NCI-H2081 (cell line): ENCODE results near the gene DLX1.
"Not testable (repeated sequence)": the region's sequence is repeated elsewhere in the genome, so short reads cannot be mapped to it uniquely, and the experiment has no call there.

Source experiments
- DNase-seq, 2 experiments: peaks; one replicate each; lab custom pipeline; 2025; lab: John Stamatoyannopoulos, UW

The DLX1 gene

DNA sequence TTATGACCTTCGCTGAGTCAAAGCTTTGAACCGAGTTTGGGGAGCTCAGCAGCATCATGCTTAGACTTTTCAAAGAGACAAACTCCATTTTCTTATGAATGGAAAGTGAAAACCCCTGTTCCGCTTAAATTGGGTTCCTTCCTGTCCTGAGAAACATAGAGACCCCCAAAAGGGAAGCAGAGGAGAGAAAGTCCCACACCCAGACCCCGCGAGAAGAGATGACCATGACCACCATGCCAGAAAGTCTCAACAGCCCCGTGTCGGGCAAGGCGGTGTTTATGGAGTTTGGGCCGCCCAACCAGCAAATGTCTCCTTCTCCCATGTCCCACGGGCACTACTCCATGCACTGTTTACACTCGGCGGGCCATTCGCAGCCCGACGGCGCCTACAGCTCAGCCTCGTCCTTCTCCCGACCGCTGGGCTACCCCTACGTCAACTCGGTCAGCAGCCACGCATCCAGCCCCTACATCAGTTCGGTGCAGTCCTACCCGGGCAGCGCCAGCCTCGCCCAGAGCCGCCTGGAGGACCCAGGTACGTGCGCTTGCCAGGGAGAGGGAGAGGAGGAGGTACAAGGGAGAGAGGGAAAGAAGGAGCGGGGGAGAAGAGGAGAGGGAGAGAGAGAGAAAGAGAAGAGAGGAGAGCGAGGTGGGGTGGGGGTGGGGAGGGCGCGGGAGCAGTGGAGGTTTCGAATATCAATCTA is at the start of gene DLX1:
TSS of gene DLX1 (plus strand) at position 48 of the 700 bp plus-strand sequence. CDS start at position 219, 171 bp downstream.
- DNase-seq = no peak

- no peak for DNase-seq
Observed at GRCh38 chr2:172038121-172038520, 47.2 kb upstream of the DLX1 start.

DNA sequence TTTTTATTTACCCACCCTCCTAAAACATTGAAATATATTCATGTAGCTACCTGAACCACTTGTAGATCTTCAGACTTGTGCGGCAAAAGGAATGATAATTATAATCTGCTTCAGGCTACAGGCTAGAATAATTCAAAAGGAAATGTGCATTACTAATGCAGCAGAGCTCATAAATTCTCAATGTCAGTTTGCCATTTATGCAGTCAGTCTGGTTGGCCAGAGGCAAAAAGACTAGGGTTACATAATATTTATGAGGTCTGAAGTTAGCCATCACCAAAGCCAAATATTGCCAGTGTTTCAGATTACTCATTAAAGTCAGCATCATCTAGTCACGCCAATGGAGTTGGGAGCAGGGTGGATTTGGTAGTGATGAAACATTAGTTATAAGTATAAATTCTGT is 46.7 kb upstream of the DLX1 start:
- peak; percentile 52 to 79 for DNase-seq

DNA sequence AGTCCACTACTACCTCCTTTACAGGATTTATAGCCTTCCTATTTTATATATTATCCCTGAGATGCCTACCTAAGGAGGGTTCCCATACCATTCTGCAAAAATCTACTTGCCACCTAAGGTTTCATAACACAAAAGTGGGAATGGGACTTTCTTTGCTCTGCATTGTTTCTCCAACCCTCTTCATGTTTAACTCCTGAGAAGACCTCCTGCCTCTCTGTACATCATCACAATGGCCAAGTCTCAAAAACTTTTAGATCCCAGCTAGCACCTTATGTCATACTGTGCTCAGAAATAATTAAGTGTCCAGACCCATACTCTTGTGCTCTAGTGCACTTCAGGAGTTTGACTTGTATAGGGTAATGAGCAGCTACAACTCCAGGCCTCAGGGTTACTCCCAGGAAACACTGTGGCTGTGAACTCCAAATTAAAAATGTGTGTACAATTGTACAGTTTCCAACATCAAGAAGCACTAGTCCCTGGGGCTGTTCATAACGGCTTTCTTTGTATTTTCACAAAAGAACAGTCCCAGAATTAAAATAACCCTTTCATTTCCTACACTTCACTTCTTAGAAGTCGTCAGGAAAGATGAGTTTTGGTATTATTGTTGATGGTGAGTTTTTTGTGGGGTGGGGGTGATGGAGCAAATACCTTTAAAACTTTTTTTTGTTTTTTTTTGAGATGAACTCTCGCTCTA is 46.1 kb upstream of the DLX1 start:
- DNase-seq = no peak

DNA sequence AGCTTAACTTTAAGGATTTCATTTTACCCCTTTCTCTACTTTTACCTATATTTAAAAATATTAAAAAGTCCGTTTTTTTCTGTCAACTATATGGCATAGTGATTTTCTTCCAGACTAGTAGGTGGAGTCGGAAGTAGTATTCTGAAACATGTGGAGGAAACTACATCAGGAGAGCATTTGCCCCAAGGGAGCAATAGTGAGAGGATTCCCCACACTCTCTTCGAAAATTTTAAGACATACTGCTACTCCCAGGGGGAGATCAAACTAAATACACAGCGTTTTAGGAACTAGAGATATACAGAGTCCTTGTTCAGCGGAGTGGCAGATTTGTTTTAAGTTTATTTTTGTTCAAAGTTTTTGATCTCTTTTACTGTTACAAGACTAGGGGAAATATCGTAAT is 45.0 kb upstream of the DLX1 start:
- no peak for DNase-seq

GRCh38 chr2:172046080-172046678 is 39.1 kb upstream of the DLX1 start:
- DNase-seq = no peak

DNA sequence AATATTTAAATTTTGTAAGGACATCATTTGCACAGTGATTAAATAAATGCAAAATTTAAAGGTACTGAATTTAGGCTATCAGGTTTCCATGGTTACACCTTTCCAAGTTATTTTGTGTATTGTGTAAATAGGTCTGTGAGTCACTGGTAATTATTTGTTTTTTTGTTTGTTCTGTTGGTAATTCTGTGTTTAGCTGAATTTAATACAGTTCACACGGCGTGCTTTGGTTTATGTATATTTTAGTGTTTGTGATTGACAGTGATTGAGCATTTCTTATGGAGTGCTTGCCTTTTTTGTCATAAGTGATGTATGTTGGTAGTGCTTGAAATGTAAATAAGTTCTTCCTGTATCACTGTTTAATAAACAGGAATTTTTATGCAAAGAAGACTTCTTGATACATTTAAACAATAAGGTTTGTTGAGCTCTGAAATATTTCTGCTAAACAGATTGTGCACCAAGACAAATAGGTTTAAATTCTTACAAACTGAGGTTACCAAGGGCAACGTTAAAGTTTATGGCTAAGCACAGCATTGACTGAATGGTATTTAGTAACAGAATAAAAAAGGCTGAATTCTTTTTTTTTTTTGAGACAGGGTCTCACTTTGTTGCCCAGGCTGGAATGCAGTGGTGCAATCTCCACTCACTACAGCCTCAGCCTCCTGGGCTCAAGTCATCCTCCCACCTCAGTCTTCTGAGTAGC is 38.3 kb upstream of the DLX1 start:
- DNase-seq = no peak

DNA sequence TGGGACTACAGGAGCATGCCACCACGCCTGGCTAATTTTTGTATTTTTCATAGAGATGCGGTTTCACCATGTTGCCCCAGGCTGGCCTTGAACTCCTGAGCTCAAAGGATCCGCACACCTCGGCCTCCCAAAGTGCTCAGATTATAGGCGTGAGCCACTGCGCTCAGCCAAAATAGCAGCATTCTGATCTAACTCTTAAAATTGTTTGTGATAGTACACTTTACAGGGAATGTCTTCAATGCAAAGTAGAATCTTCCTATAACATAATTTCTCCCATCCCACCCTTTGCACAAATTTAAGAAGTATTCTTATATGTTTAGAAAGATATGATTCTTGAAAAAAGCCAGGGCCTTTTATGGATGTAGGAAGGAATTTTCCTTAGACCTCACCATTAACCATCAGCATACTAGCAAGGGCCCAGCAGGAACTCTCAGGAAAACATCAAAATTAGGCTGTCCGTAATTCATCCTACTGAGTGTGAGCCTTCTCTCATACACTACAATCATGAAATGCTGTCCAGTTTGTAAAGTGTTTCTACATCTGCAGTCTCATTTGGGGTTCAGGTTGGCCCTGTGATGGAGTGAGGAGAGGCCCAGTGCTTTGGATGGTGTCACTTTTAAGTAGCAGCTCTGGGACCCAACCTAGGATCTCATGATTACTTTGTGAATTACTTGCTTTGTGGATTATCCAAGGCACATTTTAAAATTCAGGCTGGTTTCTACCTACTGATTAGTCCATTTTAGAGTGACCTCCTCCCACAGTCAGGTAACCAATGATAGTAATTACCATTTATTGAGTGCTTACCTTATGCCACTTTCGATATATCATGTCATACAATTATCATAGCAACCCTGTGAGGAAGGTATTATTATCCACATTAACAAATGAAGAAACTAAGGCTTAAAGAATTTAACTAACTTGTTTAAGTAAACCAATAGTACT is 37.5 kb upstream of the DLX1 start:
- DNase-seq = no peak

DNA sequence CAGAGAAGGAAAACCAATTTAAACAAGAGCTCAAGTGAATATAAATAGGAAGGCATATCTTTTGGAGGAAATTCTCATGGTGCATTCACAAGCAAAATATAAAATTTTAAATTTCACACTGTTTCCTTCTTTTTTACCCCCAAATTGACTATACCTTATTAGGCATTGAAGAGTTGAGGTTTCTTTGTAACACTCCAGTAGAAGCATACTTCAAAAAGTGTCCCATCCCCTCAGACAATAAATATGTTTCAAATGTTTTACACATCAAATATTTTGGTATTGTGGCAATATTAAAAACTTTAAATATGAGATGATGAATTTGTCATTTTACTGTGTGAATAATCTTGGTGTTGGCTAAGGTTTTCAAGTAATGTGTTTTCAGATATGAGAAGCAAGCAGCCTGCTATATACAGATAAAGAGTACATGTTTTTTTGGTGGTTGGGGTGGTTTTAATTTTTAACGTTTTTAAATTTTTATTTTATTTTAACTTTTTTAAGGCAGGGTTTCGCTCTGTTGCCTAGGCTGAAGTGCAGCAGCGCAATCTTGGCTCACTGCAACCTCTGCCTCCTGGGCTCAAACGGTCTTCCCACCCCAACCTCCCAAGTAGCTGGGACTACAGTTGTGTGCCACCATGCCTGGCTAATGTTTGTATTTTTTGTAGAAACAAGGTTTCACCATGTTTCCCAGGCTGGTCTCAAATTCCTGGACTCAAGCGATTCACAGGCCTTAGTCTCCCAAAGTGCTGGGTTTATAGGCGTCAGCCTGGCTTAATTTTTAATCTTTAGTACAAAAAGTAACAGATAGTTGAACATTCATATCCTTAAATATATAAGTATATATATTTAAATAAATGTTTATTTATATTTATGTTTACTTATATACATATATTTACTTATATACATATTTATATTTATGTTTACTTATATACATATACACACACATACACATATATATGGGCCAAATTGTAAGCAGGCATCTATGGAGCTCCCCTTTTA is 36.5 kb upstream of the DLX1 start:
- no peak for DNase-seq

GRCh38 chr2:172049567-172050120 is 35.7 kb upstream of the DLX1 start:
- DNase-seq = no peak

- no peak for DNase-seq
Observed at GRCh38 chr2:172050479-172051125, 34.7 kb upstream of the DLX1 start.

DNA sequence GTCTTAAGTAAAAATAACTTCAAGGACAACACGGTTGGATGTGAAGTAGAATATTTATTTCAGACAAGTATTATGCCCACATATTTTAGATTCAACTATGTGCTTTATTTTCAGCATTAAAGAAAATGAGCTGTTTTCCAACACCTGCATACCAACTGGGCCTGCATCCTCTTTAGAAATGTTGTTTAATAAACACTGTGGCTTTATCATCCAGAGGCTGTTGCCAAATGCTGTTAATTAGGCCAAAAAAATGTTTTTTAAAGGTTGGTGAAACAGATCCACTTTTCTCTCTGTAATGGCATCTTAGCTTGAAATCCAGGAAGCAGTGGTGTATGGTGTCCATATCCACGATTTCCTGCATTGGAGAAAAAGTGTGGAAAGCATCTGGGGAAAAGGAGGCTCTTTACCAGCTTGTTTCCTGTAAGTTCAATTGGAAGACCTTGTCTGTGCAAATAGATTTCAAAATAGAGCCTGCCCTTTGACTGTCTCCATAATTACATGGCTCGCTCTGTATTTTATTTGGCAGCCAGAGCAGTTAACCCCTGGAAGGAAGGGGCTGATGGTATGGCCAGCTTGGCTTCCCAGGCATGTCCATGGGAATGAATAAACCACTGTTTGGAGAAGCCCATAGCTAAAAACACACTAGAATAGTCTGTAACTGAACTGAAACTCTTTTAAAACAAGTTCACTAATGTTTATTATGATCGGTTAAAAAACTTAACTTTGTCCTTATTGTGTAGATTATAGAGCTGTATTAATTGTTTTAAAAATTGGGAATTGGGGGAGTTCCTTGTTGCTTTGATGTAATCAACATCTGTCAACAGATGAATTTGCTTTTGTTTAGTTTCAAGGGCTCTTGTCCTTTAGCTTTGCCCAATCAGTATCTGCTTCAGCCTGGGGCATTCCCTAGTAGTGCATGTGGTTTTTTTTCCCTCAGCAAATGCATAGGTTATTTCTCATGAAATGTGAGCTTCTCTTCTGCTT is 33.0 kb upstream of the DLX1 start:
- peak; percentile 35 to 76 for DNase-seq

DNA sequence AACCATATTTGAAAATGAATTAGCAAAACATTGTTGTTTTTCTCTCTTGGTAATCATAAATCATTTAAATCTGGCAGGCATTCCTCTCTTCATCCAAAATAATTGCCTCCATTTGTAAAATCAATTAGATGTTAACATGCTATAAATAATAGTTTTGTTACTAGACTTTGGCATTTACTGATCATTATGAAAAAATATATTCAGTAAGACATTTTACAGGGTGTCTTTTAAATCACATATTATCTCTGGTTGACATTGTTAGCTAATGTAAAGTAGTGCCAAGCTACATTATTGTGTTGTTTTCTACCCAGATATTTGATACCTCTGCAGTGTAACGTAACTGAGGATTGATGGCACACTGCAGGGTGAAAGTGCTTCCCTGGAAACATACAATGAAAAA is 31.8 kb upstream of the DLX1 start:
- DNase-seq = no peak

- DNase-seq = no peak
Observed at GRCh38 chr2:172056293-172056692, 29.0 kb upstream of the DLX1 start.

GRCh38 chr2:172058660-172059059 is 26.6 kb upstream of the DLX1 start:
- no peak for DNase-seq

DNA sequence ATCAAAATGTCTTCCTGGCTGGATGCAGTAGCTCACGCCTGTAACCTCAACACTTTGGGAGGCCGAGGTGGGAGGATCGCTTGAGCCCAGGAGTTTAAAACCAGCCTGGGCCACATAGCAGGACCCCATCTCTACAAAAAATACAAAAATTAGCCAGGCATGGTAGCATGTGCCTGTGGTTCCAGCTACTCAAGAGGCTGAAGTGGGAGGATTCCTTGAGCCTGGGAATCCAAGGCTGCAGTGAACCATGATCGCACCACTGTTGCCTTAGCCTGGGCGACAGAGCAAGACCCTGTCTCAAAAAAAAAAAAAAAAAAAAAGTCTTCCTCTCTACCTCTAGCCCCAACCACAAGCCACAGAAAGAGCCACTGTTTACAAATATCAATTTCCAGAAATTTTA is 25.2 kb upstream of the DLX1 start:
- DNase-seq = not testable (repeated sequence)

DNA sequence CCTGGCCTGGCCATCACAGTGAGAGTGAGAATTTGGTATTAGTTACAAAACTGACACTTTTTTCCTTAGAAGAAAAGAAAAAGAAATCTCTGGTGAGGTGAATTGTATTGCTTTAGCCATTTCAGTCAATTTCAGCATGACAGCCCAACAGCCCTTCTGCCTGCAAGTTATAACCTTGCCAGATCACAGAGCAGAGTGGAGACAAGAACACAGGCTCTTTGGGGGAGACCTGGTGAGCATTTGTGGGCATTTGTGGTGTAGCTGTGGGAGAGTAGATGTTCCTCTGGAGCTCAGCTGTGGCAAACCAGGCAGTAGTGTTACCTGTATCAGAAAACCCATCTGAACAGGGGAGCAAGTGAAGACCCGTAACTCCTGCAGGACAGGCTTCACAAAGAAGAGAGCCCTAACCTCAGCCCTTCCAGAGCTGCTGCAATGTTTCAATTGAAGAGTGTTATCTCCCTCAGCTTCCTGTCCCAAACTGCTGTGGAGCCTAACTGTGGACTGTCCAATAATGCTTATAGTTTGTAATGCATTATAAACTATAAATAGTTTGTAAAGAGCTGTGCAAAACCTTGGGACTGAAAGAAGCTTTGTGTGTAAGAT is 22.8 kb upstream of the DLX1 start:
- no peak for DNase-seq

GRCh38 chr2:172063446-172063845 is 21.9 kb upstream of the DLX1 start:
- DNase-seq = no peak
